GM21528 (cell line): ENCODE results near the gene FGFR4.
"Not testable (repeated sequence)": the region's sequence is repeated elsewhere in the genome, so short reads cannot be mapped to it uniquely, and the experiment has no call there.

Experiments
- ATAC-seq: cut with Tn5 transposase; IDR thresholded peaks from one replicate; pipeline ENCODE4 v1.9.1; 2021; ENCODE audit warnings: mild to moderate bottlenecking, moderate library complexity; ENCODE audit not compliant: unreplicated experiment, low FRiP score

Gene FGFR4

DNA sequence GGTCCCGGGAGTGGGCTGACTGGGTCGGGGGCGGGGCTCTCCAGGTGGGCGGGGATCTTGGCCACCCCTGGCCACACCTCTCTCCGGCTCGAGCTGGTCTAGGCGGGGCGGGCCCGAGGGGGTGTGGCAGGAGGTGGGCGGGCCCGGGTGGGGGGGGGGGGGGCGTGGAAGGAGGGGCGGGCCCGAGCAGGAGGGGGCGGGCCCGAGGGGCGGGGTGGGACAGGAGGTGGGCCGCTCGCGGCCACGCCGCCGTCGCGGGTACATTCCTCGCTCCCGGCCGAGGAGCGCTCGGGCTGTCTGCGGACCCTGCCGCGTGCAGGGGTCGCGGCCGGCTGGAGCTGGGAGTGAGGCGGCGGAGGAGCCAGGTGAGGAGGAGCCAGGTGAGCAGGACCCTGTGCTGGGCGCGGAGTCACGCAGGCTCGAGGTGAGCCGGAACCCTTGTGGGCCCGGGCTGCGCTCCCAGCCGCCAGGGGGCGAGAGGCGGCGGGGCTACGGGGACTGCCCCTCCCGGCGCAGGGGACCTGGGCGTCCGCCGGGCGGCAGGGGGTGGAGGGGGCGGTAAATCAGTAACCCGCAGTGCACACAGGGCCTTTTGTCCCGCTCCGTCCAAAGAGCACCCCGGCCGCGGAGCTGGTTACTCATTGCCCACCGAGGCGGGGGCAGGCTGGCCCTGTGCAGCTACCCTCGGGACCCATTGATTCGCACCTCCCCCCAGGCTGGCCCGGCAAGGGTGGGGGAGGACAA, at the start of gene FGFR4:
Gene FGFR4, plus strand, starts transcription at position 262 of the 744 bp plus-strand sequence. CDS start 2,688 bp downstream, outside the sequence.
- ATAC-seq = peak; percentile 56

DNA sequence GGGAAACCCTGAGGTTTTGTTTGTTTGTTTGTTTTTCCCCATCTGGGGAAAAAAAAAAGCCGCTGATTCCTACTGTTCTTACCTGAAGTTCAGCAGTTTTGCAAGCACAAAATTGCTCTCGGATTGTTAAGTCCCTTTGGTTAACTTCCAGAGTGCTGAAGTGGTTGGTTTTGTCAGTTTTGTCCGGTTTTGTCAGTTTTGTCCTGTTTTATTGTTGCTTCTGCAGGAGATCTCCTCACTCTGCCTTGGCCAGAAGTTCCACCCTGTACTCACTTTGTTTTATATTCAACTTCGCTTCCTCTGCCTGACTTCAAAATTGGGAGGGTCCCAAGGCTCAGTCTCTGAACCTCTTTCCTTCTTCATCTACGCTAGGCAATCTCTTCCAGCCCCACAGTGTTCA, 49.8 kb upstream of the FGFR4 start:
- no peak for ATAC-seq

DNA sequence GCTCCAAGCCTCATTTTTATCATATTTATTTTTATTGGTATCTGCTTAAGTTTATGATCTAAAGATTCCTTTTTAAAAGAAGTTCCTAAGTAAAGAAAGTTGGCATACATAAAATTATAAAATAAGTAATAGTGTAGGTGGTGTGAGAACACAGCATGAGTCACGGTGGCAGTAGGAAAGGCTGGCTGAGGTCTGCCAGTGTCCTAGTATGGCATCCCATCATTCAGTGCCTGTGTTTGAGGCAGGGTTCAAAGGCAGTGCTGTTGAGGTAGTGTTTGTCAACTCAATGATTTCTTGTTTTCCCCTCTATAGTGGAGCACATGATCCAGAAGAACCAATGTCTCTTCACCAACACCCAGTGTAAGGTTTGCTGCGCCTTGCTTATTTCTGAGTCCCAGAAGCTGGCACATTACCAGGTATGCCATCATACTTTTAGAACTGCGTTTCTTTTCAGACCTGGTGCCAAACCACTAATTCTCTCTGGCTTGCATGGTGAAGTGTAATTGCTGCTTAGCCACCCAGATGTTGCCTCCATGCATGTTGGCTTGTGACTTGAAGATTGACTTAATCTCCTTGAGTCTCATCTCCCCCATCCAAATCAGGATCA, 45.8 kb upstream of the FGFR4 start:
- no peak for ATAC-seq

DNA sequence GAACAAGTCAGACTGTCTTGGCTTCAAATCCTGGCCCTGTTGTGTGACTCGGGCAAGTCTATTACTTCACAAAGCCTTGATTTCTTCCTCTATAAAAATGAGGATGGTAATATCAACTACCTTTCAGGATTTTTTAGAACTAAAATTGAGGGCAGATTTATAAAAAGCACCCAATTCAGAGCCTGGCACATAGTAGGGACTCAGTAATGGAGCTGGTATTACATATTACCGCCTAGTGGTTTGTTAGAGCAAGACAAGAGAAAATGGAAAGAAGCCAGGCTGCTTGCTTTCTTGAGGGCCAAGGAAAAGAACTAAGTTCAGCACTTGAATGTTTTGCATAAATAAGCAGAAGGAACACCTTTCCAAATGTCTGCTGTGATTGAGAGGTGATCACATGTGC, 44.8 kb upstream of the FGFR4 start:
- ATAC-seq = no peak

DNA sequence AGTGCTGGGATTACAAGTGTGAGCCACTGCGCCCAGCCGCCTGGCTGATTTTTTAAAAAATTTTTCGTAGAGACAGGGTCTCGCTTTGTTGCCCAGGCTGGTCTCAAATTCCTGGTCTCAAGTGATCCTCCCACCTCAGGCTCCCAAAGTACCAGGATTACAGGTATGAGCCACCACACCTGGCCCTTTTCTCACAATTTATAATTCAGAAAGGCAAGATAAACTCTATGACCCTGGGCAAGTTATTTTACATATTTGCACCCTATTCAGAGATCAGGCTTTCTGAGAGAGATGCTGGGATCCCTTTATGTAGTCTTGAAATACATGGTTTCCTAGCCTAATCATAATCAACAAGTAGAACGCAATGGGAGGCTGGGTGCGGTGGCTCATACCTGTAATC, 43.6 kb upstream of the FGFR4 start:
- ATAC-seq = no peak

DNA sequence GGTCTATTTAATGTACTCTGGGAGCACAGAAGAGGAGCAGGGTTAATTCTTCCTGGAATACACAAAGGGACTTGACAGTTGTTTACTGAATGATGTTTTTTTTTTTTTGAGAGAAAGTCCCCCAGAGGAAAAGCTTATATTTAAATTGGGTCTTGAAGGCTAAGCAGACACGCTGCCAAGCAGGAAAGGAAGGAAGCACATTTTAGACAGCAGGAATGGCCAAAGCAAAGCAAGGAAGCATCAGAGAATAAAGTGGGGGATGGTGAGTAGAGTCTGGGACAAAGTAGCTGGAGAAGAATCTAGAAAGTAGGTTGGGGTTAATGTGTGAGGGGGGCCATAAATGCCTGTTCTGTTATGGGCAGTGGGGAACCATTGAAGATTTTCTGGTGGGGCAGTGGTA, 42.8 kb upstream of the FGFR4 start:
- no peak for ATAC-seq

DNA sequence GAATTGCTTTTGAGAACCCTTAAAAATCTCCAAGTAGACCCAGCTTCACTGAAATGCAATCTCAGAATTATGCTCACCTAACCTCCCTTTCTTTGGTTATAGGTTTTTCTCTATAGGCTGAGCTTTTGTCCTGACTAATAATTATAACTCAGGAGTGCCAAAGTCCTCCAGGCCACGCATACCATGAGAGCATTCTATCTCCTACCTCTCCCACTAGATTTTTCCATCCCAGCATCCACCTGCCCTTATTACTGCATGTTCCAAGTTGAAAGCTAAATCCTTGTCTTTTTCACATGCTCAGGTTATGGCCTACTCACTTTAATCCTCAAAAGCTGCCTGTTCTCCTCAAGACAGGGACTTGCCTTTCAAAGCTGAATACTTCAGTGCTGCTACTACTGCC, 42.1 kb upstream of the FGFR4 start:
- ATAC-seq = no peak

DNA sequence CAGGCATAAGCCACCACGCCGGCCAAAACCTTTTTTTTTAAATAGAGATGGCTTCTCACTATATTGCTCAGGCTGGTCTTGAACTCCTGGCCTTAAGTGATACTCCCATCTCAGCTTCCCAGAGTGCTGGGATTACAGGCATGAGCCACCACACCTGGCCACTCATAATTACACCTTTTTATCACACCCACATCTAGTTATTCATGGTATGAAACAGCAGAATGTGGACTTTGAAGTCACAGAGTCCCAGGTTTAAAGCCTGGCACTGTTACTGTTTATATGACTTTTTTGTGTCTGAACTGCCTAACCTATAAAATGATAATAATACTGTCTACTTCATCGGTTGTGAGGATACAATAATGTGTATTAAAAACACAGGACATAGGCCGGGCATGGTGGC, 41.1 kb upstream of the FGFR4 start:
- ATAC-seq = no peak

DNA sequence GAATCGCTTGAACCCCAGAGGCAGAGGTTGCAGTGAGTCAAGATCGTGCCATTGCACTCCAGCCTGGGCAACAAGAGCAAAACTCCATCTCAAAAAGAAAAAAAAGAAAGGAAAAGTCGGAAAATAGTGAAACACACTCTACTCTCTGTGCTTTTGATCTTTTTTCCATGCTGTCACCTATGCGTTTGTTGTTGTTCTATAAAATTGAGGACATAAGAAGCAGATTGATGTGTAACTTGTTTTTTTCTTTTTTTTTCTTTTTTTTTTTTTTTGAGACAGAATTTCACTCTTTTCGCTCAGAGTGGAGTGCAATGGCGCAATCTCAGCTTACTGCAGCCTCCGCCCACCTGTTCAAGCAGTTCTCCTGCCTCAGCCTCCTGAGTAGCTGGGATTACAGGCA, 38.2 kb upstream of the FGFR4 start:
- ATAC-seq = not testable (repeated sequence)

DNA sequence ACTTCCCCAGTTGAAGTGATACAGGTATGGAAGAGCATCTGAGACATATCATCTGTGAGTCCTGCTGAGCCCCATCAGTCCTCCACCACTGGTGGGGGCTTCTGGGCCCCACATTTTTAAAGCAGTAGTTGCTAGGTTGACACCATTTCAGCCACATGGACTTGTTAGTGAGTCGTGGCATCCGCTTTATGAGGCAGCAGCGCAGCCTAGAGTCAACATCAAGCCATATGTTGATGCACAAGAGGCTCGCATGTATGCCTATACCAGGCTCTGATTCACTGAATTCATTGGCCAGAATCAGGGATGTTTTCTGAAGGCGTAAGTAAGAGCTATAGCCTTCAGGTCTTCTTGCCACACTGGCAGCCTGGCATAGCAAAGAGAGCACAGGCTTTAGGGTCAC, 37.4 kb upstream of the FGFR4 start:
- no peak for ATAC-seq

DNA sequence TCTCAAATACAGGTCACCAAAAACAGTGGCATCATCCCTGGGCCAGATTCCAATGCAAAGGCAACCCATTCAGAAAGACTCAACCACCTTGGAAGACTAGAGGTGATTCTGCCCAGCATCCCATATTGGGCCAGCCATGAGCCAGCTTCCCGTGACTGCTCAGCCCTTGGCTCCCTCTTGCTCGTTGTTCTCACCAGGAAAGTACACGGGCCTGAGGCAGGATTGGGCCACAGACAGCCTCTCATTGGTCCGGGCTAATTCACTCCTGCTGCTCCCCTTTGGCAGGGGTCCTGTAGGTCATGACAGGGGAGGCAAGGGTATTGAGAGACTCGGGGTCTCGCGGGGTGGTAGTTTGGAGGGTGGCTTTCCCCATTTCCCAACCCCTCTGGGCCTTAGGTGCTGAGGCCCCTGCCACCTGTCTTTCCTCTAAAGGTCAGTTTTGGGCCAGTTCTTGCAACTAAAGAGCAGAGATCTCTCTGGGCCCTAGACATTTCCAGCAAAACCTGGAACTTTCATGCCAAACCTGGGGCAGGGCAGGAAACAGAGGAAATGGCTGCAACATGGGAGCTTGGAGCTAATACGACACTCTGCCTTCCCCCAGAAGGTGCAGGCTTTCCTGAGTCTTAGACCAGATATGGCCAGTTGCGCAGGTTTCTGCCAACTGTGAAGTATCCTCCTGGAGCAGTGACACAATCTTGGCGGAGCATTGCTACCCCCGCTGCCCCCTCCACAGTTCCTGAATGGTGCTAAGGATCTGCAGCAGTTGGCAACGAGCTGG, 22.0 kb upstream of the FGFR4 start:
- ATAC-seq = no peak

DNA sequence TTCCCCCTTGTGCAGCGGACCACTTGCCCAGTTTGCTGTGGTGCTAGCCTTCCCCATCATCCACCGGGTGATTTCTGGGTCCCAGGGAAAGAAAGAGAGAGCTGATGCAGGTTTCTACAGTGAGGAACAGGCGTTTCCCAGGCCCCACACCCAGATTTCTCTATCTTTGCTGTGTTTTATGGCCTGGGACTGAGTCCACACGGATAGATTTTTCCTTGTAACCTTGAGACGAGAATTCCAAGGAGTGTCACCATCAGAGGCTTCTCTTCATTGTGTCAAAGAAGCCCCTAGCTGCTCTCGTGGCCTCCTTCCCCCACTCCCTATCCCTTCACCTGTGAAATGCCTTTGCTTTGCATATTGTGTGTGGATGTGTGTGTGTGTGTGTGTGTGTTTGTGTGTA, 21.2 kb upstream of the FGFR4 start:
- ATAC-seq = no peak

DNA sequence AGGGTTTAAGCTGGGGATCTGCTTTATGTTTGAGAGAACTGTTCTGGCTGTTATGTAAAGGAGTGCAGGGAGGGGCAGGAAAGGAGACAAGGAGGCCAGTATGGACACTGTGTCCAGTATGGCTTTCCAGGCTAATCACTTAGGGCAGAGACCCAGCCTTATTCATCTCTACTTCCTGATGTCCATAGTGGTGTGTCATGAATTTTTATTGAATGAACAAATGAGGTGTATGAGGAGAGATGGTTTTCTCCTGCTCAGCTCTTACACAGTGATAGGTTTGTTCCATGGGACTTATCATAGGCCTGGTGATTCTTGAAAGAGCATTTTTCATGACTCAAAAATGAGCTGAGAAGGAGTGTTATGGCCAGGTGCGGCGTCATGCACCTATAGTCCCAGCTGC, 20.5 kb upstream of the FGFR4 start:
- ATAC-seq = no peak

DNA sequence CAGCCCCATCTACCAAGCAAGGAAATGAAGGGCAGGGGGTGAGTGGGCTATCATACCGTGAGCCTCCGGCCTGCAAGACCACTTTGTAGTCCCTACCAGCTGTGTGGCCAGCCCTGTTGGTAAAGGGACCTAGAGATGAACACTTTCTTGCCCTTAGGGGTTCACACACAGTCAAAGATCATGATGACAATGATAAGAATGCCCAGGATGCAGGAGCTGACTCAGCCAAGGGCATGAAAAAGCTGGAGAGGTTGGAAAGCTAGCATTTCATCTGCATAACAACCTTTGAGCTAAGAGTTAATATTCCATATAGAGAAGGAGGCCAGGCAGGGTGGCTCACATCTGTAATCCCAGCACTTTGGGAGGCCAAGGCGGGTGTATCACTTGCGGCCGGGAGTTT, 19.2 kb upstream of the FGFR4 start:
- no peak for ATAC-seq

DNA sequence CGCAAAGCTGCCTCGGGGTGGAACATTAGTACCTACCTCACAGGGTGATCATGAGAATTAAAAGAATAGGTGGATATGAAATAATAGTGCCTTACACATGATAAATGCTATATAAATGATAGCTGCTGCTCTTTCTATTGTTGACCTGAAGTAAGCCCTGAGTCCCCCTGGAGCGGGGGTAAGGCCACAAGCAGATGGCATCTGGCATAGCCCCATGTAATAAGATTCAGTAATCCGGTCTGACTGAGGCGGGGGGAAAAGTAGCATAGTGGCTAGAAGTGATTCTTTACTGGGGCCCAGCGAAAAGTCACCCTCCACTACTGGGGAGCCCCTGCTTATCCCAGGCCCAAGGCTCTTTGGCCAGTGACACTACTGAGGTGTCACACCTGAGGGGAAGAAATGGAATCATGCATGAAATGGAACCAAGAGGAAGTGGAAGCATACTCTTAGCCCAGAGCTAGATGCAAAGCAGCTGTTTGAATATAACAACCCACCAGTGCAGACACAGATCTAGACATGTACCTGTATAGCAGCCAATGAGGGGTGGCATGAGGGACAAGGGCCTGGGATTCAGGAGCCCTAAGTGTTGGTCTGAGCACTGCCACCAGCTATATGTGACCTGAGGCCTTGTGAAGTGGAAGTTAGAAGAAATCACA, 16.1 kb upstream of the FGFR4 start:
- no peak for ATAC-seq

DNA sequence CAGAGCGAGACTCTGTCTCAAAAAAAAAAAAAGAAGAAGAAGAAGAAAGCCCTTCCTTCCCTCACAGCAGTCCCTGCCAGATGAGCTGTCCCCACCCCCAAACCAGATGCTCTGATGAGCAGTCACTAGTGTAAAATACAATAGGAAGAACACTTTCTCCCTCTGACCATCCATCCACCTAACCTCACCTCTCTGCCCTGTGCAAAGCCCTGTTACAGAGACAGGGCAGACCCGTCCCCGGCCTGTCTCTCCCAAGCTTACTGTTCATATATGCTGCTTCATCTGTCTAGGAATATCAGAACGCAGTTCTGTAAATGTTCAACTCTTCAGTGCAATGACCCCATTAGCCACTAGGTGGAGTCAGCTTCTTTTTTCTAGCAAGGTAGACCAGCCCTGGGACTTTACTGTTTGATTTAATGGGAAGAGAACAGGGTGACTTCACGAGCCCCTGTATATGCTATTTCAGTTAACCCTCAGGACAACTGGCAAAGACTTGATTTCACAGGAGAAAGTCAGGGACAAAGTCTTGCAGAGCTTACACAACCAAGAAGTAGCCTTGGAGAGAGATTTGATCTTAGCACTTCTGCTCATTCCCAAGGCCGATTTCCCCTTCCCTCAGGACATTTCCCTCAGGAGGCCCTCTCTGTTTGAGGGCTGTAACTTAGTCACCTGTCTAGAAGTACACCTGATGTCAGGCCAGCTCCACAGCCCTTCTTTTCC, 14.9 kb upstream of the FGFR4 start:
- ATAC-seq = no peak

DNA sequence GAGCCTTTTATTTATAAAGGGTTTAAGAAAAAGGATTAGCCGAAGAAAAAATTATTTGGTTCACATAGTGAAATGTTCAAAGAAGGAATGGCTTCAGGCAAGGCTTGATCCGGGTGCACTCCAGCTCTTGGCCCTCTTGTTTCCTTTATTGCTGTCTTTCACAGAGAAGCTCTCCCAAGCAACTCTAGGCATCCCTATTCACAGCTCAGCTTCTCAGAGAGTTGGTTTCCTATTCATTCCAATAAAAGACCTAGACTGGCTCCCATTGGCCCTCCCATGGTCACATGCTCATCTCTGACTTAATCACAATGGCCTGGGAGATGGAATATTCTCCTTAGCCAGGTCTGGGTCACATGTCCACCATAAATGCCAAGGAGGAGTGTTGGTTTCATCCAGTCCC, 9.4 kb upstream of the FGFR4 start:
- no peak for ATAC-seq

DNA sequence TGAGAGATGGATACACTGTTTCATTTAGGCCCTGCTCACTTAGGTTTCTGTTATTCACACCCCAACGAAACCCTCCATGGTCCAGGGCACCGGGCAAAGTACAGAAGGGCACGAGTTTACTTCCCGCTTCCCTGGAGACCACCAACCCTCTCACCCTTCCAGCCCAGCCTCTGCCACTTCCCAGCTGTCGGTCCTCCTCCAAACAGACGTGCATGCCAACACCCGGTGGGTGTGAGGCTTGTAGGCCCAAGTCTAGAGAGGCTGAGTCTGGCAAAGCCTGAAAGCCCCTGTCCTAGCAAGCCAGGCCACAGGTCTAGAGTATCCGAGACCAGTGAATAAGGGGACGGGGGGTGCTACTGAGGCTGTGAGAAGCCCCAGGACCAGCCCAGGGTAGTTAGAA, 7.1 kb upstream of the FGFR4 start:
- no peak for ATAC-seq

DNA sequence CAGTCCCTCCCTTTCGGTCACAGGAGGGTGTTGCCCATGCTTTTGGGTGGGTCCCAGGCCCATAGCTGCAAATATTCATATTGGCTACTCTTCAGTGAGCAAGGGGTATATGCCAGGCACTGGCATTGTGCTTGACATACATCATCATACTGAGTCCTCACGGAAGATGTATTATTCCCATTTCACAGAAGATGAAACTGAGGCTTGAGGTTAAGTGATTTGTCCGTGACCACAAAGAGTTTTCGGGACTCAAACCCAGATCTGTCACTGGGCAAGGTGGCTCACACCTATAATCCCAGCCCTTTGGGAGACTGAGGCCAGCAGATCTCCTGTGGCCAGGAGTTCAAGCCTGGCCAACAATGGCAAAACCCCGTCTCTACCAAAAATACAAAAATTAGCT, 6.5 kb upstream of the FGFR4 start:
- ATAC-seq = no peak

DNA sequence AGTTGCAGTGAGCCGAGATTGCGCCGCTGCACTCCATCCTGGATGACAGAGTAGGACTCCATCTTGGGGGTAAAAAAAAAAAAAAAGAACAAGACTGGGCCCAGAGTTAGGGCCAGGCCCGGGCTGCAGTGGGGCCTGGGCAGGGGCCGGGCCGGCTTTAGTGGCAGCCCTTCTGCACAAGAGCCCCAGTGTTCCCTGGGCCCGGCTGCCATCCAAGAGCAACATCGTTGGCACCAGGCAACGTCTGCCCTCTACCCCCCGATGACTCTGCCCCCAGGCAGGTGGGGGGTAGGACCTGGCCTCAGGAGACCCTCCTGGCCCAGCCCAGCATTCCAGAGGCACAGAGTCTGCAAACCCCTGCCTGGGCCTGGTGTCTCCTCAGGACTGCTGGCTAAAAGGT, 4.9 kb upstream of the FGFR4 start:
- no peak for ATAC-seq

DNA sequence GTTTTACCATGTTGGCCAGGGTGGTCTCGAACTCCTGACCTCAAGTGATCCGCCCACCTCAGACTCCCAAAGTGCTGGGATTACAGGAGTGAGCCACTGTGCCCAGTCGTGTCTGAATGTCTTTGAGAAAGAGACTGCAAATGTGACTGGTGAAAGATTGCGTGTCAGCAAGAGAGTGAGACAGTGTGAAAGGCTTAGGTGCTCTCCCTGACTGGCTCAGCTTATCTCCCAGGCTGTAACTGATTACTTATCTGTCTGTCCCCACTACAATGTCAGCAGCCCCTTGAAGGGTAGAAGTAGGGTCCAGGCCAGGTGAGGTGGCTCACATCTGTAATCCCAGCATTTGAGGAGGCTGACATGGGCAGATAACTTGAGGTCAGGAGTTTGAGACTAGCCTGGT, 3.4 kb upstream of the FGFR4 start:
- ATAC-seq = no peak
